Keratinocyte (primary cell): ENCODE measurements around the gene SETBP1. TPM values are rescaled to one million over a fixed set of nuclear protein-coding genes. Genes with fewer than 3 reads are reported as not detected.

Experiments
- DNase-seq: peaks from one replicate; pipeline ENCODE4 v3.0.0-alpha.2; 2011; ENCODE audit warnings: low read depth, missing footprints, low spot score
- FAIRE-seq: peaks from 2 replicates; lab custom pipeline; 2011; peaks lifted over from hg19 to GRCh38; lab: Jason Lieb, UNC
- H2AFZ ChIP-seq: 2 replicates; pipeline ENCODE4 v1.6.0; 2012; ENCODE audit warnings: low read length, control low read depth, inconsistent platforms; ENCODE audit not compliant: control insufficient read depth
- H3K27ac ChIP-seq: 2 replicates; pipeline ENCODE4 v1.5.1; 2011; ENCODE audit warnings: low read length; ENCODE audit not compliant: control insufficient read depth, insufficient read depth
- H3K27me3 ChIP-seq: 3 replicates; pipeline ENCODE4 v1.6.0; 2011; ENCODE audit warnings: low read length; ENCODE audit not compliant: control insufficient read depth, insufficient read depth; ENCODE audit errors: extremely low read depth
- H3K36me3 ChIP-seq, 2 experiments: 2 replicates in 1 of 2; 3 replicates in 1 of 2; pipeline ENCODE4 v1.5.1; 2011; ENCODE audit warnings: low read length in 2 of 2, mild to moderate bottlenecking in 1 of 2; ENCODE audit not compliant: control insufficient read depth in 2 of 2, insufficient read depth in 2 of 2; ENCODE audit errors: extremely low read depth in 1 of 2
- H3K4me1 ChIP-seq: 3 replicates; pipeline ENCODE4 v1.5.1; 2011; ENCODE audit warnings: low read length; ENCODE audit not compliant: control insufficient read depth, insufficient read depth; ENCODE audit errors: extremely low read depth
- H3K4me2 ChIP-seq: 3 replicates; pipeline ENCODE4 v1.6.0; 2011; ENCODE audit warnings: low read depth, low read length; ENCODE audit not compliant: control insufficient read depth, insufficient read depth; ENCODE audit errors: extremely low read depth
- H3K4me3 ChIP-seq, 3 experiments: fragments of 200-600 bp in 1 of 3; sonication (generic) in 1 of 3; 2 replicates in 2 of 3; 3 replicates in 1 of 3; pipeline ENCODE4 v1.5.1; 2011 to 2016; ENCODE audit warnings: low read length in 3 of 3, mild to moderate bottlenecking in 3 of 3, control low read depth in 2 of 3, inconsistent platforms in 1 of 3, low read depth in 1 of 3, mixed read lengths in 1 of 3, mixed run types in 1 of 3, moderate library complexity in 1 of 3; ENCODE audit not compliant: control insufficient read depth in 2 of 3, insufficient read depth in 2 of 3; ENCODE audit errors: extremely low read depth in 1 of 3
- H3K79me2 ChIP-seq: 2 replicates; pipeline ENCODE4 v1.6.0; 2012; ENCODE audit warnings: low read length; ENCODE audit not compliant: control insufficient read depth, insufficient read depth
- H3K9ac ChIP-seq: 3 replicates; pipeline ENCODE4 v1.6.0; 2011; ENCODE audit warnings: low read length; ENCODE audit not compliant: control insufficient read depth, insufficient read depth; ENCODE audit errors: extremely low read depth
- H3K9me1 ChIP-seq: 3 replicates; pipeline ENCODE4 v1.6.0; 2011; ENCODE audit warnings: low read length; ENCODE audit not compliant: control insufficient read depth, insufficient read depth; ENCODE audit errors: extremely low read depth
- H3K9me3 ChIP-seq: 2 replicates; pipeline ENCODE4 v1.5.1; 2012; ENCODE audit warnings: low read depth, low read length; ENCODE audit not compliant: control insufficient read depth
- H4K20me1 ChIP-seq: 3 replicates; pipeline ENCODE4 v1.6.0; 2011; ENCODE audit warnings: low read length; ENCODE audit not compliant: control insufficient read depth, insufficient read depth; ENCODE audit errors: extremely low read depth
- EZH2 ChIP-seq: IDR thresholded peaks from one replicate; pipeline ENCODE4 v1.6.1; 2012; ENCODE audit warnings: inconsistent platforms, mild to moderate bottlenecking, low read length, moderate library complexity
- dilution Hi-C: fragments of 300-500 bp; cut with MboI; formaldehyde crosslinking; loops from one replicate; pipeline ENCODE4 v1.7.0; 2020; ENCODE audit warnings: low sequenced_read_pairs; ENCODE audit not compliant: extremely low pct_ligation_motif_present
- polyA plus RNA-seq, 5 experiments: library from polyadenylated mRNA; depleted of rRNA in 3 of 5; stranded (reverse) in 3 of 5; stranded (forward) in 1 of 5; unstranded in 1 of 5; fragments of >200 nt; gene quantifications; 1 replicate in 1 of 5; 2 replicates in 3 of 5; 3 replicates in 1 of 5; pipeline versions ENCODE4 v1.2.1 to v1.2.3, GENCODE V29; 2011 to 2012; ENCODE audit warnings: missing spikeins in 2 of 5, low read depth in 1 of 5, low replicate concordance in 1 of 5
- TF ChIP-seq, protein P1 (sequence below), 3 experiments: IDR thresholded peaks in 1 of 3; conservative IDR thresholded peaks in 1 of 3; optimal IDR thresholded peaks in 1 of 3; 2 replicates in 2 of 3; 3 replicates in 1 of 3; pipeline versions ENCODE3 to v1.5.1; 2011; ENCODE audit warnings: low read length in 3 of 3, mild to moderate bottlenecking in 3 of 3, moderate library complexity in 2 of 3, control low read depth in 1 of 3, inconsistent platforms in 1 of 3; ENCODE audit not compliant: insufficient read depth in 2 of 3; ENCODE audit errors: extremely low read depth in 1 of 3

SETBP1 gene
- polyA plus RNA-seq, 1 donor (not counting 4 experiments of a cell fraction or from before 2014, with no cell fraction given) = 3.3 TPM

DNA sequence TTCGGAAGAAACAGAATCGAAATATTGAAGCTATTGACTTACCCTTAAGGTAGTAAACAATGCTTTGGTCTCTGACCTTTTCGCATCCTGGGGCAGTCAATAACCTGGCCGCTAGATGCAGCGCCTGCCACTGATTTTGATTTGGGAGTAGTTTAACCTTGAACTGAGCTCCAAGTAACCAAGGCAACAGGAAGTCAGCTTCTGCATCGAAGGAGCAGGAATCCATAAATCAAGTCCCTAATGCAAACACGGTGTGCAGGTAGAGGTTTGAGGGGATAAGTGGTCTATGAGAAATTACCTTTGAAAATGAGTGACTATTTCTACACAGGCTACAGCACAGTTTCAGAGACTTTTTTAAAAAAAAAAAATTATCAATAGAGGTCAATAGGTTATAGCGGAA lies 353.5 kb downstream of the SETBP1 start:
- Histone ChIP-seq H3K4me2 (no peak overlapping the region), H3K9ac (no peak overlapping the region), H4K20me1 (no peaks in the 10 kb centered on the region), H3K79me2 (no peaks in the 10 kb centered on the region), H3K4me3 (no peak overlapping the region), H3K36me3 (peaks cover 0 to 4% of the 10 kb centered on the region in 2 experiments), H2AFZ (no peak overlapping the region), H3K27me3 (no peaks in the 10 kb centered on the region), H3K27ac (no peak overlapping the region), H3K9me1 (no peaks in the 10 kb centered on the region), H3K4me1 (no peaks in the 10 kb centered on the region), H3K9me3 (no peaks in the 10 kb centered on the region)
- dilution Hi-C loops = no loop called here
- TF ChIP-seq EZH2 = no peak
- TF ChIP-seq, protein P1, sequence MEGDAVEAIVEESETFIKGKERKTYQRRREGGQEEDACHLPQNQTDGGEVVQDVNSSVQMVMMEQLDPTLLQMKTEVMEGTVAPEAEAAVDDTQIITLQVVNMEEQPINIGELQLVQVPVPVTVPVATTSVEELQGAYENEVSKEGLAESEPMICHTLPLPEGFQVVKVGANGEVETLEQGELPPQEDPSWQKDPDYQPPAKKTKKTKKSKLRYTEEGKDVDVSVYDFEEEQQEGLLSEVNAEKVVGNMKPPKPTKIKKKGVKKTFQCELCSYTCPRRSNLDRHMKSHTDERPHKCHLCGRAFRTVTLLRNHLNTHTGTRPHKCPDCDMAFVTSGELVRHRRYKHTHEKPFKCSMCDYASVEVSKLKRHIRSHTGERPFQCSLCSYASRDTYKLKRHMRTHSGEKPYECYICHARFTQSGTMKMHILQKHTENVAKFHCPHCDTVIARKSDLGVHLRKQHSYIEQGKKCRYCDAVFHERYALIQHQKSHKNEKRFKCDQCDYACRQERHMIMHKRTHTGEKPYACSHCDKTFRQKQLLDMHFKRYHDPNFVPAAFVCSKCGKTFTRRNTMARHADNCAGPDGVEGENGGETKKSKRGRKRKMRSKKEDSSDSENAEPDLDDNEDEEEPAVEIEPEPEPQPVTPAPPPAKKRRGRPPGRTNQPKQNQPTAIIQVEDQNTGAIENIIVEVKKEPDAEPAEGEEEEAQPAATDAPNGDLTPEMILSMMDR (optimal IDR thresholded peaks at IDR 0.05 in 1 of 3, IDR thresholded peaks at IDR 0.05 in 1 of 3, conservative IDR thresholded peaks at IDR 0.05 in 1 of 3; ENCODE audit: extremely low read depth in 1 of 3, insufficient read depth in 2 of 3, low read length in 3 of 3) = no peak
- DNase-seq (no peak), FAIRE-seq (no peak)

DNA sequence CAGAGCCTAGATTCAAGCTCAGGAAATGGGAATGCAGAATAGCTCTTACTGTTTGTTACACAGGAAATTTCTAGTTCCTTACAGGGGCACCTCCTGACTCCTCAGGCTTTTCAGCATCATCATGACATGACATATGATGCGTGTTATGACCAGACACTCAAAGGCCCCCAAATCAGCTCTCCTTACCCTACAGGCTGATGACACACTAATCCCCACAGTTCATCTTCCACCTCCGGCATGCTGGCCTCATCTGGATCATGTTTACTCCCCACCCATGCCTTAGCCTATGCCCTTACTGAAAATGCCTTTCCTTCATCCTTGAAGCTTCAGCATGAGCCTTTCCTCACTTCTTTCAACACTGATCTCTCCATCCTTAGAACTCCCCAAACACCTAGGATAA lies 356.9 kb downstream of the SETBP1 start:
- H3K79me2 ChIP-seq = no peaks in the 10 kb centered on the region
- dilution Hi-C loops = no loop called here
- no peak for DNase-seq
- no peaks in the 10 kb centered on the region for H3K9me1 ChIP-seq
- H3K9me3 ChIP-seq = no peaks in the 10 kb centered on the region
- no peaks in the 10 kb centered on the region for H3K4me1 ChIP-seq
- H3K36me3 ChIP-seq = peaks cover 0 to 4% of the 10 kb centered on the region in 2 experiments
- TF ChIP-seq EZH2 = no peak
- TF ChIP-seq, protein P1 (optimal IDR thresholded peaks at IDR 0.05 in 1 of 3, IDR thresholded peaks at IDR 0.05 in 1 of 3, conservative IDR thresholded peaks at IDR 0.05 in 1 of 3; ENCODE audit: extremely low read depth in 1 of 3, insufficient read depth in 2 of 3, low read length in 3 of 3) = no peak
- no peak overlapping the region for H3K9ac ChIP-seq
- FAIRE-seq = no peak
- H3K4me3 ChIP-seq = no peak overlapping the region
- H2AFZ ChIP-seq = no peak overlapping the region
- no peak overlapping the region for H3K27ac ChIP-seq
- H3K4me2 ChIP-seq = no peak overlapping the region
- H3K27me3 ChIP-seq = no peaks in the 10 kb centered on the region
- no peaks in the 10 kb centered on the region for H4K20me1 ChIP-seq
